ENCODE measurements around the gene DTNBP1. TPM values are rescaled to one million over a fixed set of nuclear protein-coding genes. Genes with fewer than 3 reads are reported as not detected.

Gene DTNBP1
- total and polyA plus RNA-seq, 11 donors, result 7.0 to 38.4 (median 18.5) TPM

GRCh38 chr6:15490242-15491100 lies 172.4 kb downstream of the DTNBP1 start:
- Histone ChIP-seq H3K27ac (peak overlapping the region in 5 of 12 donors; percentile 14 to 58 (median 27)), H3K4me1 (peaks cover 0 to 40% (median 25%) of the 10 kb centered on the region in 12 donors), H3K27me3 (no peaks in the 10 kb centered on the region), H3K36me3 (peaks cover 0 to 33% (median 23%) of the 10 kb centered on the region in 9 donors), H3K9me3 (no peaks in the 10 kb centered on the region), H3K4me3 (no peak overlapping the region)
- DNase-seq, result no peak
- intact Hi-C loops (cut with DNase I), result loop anchor here (2.0 to 10.0 kb wide), 13 partner anchors 38 to 1363 kb away; partner anchors contain the start of gene JARID2 (in 6 of the 10)
- WGBS, 4 donors, result 86 to 90% (median 88%) methylated on average over 11 of the region's 11 CpGs
- no peak for ATAC-seq
- TF ChIP-seq POLR2A (IDR thresholded peaks at IDR 0.05), result no peak
- TF ChIP-seq CTCF (IDR thresholded peaks at IDR 0.05), result no peak

GRCh38 chr6:15489261-15489962 lies 173.4 kb downstream of the DTNBP1 start:
- ATAC-seq (no peak), DNase-seq (peak in 1 of 5 donors; percentile 10)
- Histone ChIP-seq H3K36me3 (peaks cover 0 to 33% (median 23%) of the 10 kb centered on the region in 9 donors), H3K4me3 (no peak overlapping the region), H3K27ac (no peak overlapping the region), H3K9me3 (no peaks in the 10 kb centered on the region), H3K4me1 (peaks cover 0 to 32% (median 16%) of the 10 kb centered on the region in 12 donors), H3K27me3 (no peaks in the 10 kb centered on the region)
- WGBS, 4 donors, result 73 to 90% (median 88%) methylated on average over 14 of the region's 14 CpGs
- TF ChIP-seq POLR2A (IDR thresholded peaks at IDR 0.05), result no peak
- no peak for TF ChIP-seq CTCF (IDR thresholded peaks at IDR 0.05)
- intact Hi-C loops (cut with DNase I), result no loop called here

- TF ChIP-seq CTCF (IDR thresholded peaks at IDR 0.05) (no peak), POLR2A (IDR thresholded peaks at IDR 0.05) (no peak)
- intact Hi-C loops (cut with DNase I), result no loop called here
Observed at GRCh38 chr6:15487262-15487661, 175.6 kb downstream of the DTNBP1 start.

GRCh38 chr6:15485936-15486335 lies 176.9 kb downstream of the DTNBP1 start:
- Histone ChIP-seq H3K27ac (no peak overlapping the region), H3K4me1 (peaks cover 0 to 33% (median 6%) of the 10 kb centered on the region in 12 donors), H3K36me3 (peaks cover 0 to 33% (median 23%) of the 10 kb centered on the region in 9 donors), H3K4me3 (no peak overlapping the region), H3K27me3 (no peaks in the 10 kb centered on the region), H3K9me3 (no peaks in the 10 kb centered on the region)
- TF ChIP-seq CTCF (IDR thresholded peaks at IDR 0.05) (no peak), POLR2A (IDR thresholded peaks at IDR 0.05) (no peak)
- ATAC-seq (no peak), DNase-seq (no peak)
- 68 to 87% (median 78%) methylated on average over 2 of the region's 2 CpGs for WGBS, 4 donors
- intact Hi-C loops (cut with DNase I), result no loop called here

More at GRCh38 chr6:15487262-15487661, 175.6 kb downstream of the DTNBP1 start:
- ATAC-seq, result no peak
- Histone ChIP-seq H3K9me3 (no peaks in the 10 kb centered on the region), H3K36me3 (peaks cover 0 to 33% (median 23%) of the 10 kb centered on the region in 9 donors), H3K27ac (no peak overlapping the region), H3K4me1 (peaks cover 0 to 36% (median 16%) of the 10 kb centered on the region in 12 donors), H3K4me3 (no peak overlapping the region), H3K27me3 (no peaks in the 10 kb centered on the region)
- DNase-seq, result no peak
- WGBS, 4 donors, result 95 to 97% (median 96%) methylated on average over 13 of the region's 13 CpGs
